ENCODE data around the gene HES4.
"Not testable (repeated sequence)": the region's sequence is repeated elsewhere in the genome, so short reads cannot be mapped to it uniquely, and the experiment has no call there.

HES4 gene

DNA sequence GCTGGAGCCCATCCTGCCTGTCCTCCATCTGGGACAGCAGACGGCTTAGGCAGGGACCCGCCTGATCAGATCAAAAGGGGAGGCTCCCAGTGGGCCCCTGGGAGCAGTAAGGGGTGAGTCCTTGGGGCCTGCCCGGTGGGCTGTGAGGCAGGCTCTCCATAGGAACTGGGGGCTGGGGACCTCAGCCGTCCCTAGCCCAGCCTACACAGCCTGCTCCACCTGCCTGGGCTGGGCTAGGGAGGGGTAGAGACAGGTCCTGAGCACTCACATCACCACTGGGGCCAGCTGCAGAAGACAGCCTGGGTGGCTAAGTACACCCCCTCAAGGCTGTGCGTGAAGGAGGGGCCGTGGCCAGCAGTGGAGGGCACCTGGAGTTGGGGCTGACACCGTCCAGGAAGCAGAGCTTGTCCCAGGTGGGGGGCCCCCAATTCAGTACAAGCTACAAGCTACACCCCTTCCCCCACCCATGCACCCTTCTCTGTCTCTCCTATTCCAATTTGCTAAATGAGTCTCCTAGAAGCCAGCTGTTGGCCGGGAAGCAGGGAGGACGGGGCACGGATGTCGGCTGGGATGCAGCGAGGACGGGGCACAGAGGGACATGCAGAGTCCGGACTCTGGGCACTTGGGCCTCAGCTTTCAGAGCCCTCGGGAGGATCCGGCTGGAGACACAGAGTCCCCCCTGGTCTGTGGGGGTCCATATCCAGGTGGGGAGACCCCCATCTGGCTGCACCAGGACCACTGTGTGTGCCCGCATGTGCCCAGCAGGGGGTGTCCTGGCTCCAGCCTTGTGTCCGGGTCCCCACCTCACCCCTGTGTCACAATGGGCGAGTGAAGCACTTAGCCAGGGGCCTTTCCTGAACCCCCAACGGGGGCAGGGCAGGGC, 15.1 kb upstream of the HES4 start:
- DNase-seq: no peak

DNA sequence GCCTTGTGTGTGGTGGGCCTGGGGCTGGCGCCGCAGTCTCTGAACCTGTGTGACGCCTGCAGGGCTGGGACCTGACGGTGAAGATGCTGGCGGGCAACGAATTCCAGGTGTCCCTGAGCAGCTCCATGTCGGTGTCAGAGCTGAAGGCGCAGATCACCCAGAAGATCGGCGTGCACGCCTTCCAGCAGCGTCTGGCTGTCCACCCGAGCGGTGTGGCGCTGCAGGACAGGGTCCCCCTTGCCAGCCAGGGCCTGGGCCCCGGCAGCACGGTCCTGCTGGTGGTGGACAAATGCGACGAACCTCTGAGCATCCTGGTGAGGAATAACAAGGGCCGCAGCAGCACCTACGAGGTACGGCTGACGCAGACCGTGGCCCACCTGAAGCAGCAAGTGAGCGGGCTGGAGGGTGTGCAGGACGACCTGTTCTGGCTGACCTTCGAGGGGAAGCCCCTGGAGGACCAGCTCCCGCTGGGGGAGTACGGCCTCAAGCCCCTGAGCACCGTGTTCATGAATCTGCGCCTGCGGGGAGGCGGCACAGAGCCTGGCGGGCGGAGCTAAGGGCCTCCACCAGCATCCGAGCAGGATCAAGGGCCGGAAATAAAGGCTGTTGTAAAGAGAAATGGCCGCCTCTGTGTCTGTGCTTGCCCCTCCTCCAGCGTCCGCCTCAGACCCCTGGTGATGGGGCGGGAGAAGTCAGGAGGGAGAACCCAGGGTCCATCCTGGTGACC, 14.2 kb upstream of the HES4 start:
- DNase-seq: no peak

DNA sequence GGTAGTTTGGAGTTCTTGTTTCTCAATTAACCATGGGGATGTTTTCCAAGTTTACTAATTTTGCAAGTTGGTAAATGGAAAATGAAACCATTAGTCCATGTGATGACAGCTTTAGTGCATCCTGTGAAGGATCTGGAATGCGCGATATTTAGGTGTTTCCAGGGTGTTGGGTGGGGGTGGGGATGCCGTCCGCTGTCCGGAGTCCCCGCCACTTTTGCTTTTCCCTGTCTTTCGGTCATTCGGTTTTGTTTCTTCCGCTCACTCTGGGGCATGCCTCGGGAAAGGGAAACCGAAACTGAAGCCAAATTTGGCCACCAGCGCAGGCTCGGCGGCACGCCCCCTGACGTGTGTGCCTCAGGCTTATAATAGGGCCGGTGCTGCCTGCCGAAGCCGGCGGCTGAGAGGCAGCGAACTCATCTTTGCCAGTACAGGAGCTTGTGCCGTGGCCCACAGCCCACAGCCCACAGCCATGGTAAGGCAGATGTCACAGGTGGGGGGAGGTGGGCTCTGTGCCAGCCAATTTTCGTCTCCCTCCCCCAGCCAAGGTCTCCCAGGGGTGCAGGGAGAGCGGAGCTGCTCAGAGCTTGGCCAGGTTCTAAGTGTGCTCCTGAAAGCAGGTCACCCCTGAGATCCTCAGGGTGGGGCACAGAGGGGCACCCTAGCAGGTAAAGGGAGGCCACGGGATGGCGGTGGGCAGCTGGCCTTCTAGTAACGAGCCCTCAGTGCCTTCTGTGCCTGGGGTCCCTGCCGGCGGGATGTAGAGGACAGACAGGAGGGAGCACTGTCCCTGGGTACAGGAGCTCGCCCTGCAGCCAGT, 13.4 kb upstream of the HES4 start, which contains the start of gene ISG15:
Gene ISG15, plus strand, starts transcription at position 393 of the 817 bp plus-strand sequence. Its CDS starts 77 bp downstream, at position 470.
- DNase-seq: no peak

DNA sequence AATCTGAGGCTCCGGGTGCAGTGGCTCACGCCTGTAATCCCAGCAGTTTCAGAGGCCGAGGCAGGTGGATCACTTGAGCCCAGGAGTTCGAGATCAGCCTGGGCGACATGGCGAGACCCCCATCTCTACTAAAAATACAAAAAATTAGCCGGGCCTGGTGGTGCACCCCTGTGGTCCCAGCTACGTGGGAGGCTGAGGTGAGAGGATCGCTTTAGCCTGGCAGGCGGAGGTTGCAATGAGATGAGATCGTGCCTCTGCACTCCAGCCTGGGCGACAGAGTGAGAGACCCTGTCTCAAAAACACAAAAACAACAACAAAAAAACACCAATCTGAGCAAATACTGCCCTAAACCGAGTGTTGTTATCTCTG, 12.8 kb upstream of the HES4 start:
- DNase-seq: not testable (repeated sequence)

DNA sequence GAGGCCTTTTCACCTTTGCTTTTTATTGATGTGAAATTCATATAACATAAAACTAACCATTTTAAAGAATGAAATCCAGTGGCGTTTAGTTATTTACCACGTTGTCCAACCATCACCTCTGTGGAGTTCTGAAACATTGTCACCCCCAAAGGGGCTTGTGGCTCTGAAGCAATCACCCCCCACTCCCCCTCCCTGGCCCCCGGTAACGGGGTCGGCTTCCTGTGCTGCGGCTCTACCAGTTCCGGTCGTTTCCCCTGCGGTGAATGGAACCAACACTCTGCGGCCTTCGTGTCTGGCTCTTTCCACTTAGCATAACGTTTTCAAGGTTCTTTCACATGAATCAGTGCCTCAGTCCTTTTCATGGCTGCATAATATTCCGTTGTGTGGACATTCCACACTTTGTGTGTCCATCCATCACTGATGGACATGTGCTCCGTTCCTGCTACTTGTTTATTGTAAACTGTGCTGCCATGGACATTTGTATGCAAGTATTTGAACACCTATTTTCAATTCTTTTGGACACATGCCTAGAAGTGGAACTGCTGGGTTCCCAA, 11.6 kb upstream of the HES4 start:
- DNase-seq: no peak

DNA sequence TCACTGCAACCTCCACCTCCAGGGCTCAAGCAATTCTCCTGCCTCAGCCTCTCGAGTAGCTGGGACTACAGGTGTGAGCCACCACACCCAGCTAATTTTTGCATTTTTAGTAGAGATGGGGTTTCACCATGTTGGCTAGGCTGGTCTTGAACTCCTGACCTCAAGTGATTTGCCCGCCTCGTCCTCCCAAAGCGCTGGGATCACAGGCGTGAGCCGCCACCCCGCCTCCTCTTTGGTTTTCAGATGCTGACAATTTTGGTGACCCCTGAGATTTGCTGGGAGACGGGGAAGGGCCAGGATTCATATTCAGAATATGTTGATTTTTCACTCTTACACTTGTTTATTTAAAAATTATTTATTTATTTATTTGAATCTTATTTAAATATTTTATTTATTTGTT, 10.2 kb upstream of the HES4 start:
- DNase-seq: not testable (repeated sequence)

DNA sequence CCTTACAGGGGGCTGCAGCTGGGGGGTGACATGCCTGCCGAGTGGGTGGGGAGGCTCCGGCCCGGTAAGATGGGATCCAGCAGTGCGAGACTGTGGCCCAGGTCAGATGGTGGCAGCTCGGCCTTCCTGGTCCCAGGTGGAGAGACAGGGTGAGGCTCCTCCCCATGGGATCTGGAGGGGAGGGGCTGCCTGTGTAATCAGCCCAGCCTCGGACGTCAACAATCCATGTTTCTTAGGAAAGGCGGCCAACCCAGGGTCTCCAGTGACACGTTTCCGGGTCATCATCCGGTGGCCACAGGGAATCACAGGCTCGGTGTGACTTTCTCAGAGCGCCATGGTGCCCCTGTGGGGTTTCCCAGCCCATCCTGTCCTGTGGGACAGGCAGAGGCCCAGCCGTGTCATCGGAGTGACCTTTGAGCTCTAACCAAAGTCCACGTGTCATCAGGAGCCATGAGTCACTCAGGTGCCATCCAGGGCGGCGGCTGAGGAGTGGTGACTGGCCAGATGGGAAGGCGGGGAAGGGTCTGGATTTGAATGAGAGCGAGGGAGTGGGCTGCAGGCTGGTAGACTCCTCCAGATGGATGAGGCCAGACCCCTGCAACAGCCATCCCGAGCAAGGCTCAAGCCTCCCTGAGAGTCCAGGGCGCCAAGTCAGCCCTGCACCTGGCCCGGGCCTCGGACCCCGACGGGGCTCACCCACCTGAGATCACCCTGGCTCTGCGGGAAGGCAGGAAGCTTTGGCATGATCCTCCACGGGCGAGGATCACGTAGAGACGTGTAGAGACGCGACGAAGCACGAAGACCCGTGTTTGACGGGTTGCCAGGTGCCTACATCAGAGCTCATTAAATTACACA, 6.6 kb upstream of the HES4 start:
- no peak for DNase-seq

DNA sequence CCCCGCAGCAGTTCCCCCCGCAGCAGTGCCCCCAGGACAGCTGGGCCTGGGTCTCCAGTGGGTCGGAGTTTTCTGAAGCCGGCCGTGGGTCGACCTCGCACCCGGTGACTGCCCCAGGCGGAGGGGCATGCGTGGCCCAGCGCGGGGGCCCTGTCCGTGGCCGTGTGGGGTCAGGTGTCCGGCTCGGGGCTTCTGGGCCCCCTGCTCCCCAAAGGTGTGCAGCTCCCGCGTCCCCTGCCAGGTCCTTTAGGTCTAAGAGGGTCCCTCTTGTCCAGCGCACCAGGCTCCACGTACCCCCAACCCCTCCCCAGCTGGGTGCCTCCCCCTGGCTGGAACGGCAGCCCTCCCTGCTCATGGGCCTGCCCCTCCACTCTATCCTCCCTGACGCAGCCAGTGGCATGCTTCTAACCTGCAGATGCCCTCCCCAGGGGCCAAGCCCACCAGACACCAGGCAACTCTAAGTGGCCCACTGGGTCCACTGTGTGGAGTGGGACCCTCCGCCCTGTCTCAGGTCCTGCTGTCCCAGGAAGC, 5.9 kb upstream of the HES4 start:
- DNase-seq: no peak

DNA sequence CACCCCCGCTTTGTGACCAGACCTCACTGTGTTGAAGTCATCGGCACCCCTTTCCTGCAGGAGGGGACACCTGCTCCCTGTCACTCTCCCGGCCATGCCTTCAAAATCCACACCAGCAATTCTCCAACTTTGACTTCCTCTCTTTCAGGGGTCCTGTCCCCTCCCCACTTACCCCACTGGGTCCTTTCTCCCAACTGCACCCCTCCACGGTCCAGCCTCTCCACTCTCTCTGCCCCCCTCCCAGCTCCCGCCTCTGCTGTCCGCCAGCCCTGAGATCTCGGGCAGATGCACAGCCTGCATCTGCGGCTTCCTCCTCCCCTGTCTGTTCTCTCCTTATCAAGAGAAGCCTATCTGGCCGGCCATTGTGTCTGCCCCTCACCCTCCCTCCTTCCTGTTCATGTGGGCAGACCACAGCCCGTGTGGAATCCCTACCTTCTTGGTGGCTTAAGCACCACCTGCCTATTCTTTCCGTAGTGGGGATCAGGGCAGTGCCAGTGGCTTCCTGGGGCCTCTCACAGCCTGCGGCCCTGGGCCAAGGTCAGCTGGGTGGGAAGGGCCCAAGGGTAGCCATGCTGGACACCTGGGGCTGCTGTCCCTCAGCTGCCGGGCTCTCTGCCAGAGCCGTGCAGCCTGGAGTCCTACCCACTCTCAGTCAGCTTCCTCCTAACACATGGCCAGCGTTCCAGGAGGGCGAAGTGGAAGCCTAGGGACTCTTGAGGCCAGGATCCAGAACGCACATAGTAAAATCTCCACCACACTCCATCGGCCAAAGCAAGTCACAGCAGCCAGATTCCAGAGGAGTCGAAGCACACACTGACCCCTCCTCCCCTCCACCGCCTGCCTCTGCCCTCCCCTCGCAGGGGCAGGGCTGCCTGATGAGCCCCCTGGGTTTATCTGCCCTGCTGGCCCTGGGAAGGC, 5.1 kb upstream of the HES4 start:
- DNase-seq: no peak

DNA sequence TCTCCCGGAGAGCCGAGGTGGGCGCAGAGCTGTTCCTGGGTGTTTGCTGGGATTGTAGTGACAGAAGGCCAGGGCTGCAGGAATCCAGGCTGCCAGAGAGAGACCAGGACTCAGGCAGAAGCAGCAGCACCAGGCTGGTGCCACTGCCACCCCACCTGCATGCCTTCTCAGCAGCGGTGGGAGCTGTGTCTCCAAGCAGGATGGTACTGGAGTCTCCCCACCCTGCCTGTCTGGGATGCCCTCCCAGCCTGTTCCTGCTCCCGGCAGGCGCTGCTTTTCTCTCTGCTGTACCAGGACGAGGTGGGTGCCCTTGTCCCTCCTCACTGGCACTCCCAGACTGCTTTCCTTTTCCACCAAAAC, 4.5 kb upstream of the HES4 start:
- DNase-seq: no peak

DNA sequence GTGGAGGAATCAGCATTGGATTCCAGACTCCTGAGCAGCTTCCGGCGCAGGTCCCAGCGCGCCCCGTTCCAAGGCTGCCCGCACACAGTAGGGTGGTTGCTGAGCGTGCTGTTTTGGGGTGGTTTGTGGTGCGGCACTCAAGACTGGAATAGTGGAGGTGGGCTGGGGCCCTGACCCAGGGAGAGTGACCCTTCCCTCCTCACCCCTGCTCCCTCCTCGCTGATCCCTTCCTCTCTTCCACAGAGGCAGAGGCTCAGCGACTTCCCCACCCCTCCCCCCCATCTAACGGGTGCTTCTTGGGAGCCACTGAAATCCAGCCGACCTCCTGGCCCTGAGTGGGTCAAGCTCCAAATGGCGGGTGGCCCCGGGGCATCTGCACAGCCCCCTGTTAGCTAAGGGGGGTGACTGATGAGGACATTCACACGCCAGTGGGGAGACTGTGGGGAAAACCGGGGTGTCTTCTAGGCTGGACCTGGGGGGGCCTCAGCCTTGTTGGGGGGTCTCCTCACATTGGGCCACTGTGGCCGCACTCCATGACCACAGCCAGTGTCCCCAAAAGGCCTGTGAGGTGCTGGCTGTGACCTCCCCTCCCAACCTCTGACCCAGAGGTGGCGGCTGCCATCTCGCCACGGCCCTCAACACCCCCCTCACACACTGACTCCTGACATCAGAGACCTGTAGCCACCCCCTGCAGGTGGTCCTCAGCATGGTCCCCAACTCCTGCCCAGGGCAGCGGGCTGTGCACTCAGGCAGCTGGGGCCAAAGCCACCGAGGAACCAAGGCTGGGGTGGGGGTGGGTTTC, 3.9 kb upstream of the HES4 start:
- DNase-seq: no peak

DNA sequence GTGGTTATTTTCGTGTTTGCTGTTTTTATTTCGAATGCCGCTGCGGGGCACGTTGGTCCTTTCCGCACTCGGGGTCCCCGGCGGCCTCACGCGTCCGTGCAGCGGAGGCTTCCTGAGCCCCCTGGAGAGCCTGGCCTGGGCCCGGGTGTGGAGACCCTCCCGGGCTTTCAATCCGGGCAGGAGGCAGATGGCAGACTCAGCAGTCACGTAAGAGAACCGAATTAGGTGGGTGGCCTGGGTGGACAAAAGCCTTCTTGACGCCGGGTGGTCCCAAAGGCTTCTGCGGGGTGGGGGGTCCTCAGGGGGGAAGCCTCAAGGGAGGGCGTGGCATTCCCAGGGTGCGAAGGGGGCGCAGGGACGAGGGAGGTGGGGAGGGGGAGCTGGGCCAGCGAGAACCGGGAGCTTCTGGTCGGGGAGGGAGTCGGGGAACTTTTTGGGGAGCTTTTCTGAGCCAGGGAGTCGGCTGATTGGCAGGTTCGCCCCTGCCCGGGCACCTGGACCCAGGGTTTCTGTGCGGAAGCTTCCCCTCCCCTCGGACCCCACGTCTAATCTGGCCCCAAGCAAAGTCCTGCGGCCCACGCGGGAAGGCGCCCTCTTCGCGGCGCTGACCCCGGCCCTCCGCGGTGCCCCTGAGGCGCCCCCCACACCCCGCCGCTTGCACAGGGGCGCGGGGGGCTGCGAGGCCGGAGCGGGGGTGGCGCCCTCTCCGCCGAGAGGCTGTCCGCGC, 1.3 kb upstream of the HES4 start:
- no peak for DNase-seq

DNA sequence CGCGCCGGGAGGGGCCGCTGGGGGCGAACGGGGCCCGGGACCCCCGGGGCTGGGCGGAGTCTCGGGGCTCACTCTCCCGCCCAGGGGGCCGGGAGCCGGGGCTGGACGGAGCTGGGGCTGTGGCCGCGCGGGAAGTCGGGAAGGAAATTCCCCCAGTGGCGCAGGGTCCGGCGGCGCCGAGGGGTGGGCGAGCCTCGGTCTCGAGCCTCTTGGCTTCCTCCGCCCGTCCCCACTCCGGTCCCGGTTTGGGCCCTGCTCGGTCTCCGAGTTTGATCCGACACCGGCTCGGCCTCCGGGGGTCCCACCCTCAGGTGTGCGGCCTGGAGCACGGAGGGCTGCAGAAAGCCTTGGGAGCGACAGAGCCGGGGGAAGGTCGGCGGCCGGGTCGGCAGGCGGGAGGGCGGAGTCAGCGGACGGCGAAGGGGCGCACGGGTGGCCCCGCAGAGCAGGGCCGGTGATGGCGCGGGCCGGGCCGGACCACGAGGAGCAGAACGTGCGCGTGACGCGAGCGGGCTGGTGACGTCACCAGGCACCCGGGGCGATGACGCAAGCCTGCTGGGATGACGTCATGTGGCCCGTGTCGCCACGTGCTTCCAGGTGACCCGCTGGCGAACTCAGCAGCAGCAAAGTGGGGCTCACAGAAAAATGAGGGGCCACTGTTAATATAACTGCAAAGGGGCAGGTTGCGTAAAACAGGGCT, 610 bp upstream of the HES4 start:
- no peak for DNase-seq

DNA sequence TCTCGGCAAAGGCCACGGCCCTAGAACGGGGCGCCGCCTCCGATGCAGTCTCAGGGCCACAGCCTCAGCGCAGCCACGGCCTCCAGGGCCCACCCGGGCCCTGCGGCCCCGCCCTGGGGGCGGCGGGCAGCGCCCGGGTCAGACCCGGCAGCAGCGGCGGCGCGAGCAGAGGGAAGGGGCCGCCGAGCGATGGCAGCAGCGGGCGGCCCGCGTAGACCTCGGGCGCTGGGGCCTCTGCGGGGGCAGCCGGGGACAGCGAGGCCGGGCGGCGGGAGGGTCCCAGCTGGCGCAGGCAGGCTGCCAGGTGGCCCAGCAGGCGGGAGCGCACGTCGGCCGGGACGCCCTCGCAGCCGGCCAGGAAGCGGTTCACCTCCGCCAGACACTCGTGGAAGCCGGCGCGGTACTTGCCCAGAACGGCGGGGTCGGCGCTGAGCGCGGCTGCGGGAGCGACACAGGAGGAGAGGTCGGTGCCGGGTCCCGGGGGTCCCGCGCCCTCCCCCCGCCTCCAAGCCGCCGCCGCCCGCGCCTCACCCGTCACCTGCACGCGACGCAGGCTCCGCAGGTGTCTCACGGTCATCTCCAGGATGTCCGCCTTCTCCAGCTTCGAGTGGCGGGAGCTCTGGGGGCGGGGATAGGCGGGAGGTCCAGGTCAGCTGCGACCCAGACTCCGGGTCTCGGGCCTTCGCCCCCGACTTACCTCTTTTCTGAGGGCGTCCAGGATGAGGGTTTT, 737 bp downstream of the HES4 start:
- DNase-seq: no peak

DNA sequence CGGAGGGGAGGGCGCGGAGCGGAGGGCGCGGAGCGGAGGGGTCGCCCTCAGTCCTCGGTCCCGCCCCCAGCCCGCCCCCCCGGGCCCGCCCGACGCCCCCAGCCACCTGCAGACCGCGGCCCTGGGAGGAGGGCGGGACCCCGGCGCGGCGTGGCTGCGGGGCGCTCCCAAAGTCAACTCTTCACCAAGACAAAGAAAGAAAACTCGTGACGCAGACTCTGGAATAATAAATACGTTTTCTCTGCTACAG, 1.2 kb downstream of the HES4 start:
- no peak for DNase-seq

DNA sequence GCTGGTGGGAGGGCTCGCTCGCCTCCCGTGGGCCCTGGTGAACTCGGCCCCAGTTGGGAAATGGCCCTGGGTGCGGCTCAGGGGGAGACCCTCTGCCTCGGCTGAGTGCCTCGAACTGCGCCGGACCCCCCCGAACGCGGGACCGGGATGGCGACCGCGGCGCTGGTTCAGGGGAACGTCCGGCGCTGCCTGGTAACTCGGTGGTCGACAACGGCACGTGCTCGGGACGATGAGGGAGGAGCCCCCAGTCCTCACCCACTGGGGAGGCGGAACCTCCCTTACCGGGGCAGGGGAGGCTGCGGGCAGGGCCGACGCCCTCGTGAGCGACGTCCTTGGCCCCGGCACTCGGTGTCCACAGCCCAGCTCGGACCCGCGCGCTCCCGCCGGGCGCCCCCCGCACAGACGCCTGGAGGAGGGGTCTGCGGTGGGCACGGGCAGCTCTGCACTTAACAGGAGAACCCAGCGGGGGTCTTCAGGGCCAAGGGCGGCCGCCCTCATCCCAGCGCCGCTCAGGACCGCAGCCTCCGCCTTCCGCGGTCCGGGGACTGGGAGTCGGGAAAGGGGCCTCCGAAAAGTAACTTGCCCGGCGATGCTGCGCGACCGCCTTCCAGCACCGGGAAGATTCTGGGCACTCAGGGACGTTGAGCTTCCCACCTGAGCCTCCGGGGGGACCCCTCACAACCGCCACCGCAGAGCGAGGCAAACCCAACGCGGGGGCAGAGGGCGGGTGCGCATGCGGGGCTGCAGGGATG, 1.7 kb downstream of the HES4 start:
- no peak for DNase-seq

DNA sequence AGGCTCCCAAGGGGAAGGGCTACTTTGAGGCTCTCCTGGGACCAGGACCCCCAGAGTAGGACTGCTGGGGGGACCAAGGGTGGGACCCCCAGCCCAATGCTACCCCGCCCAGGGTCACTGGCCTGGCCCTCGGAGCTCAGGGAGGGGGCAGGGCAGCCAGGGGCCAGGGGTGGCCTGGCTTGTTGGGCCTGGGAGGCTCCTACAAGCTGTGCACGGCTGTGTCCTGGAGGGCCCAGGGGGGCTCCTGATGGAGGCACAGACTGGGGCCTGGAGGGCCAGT, 2.2 kb downstream of the HES4 start:
- DNase-seq: no peak

Measured in NCI-H2107 (cell line).